A673 (cell line): ENCODE data around the gene SPATC1L. TPM values are rescaled to one million over a fixed set of nuclear protein-coding genes. Genes with fewer than 3 reads are reported as not detected.

Source experiments
- BruUV-seq: library from RNA; stranded (reverse); fragments of 400-500 nt; replicated peaks from 2 replicates; lab custom pipeline; 2021; lab: Mats Ljungman, UMichigan
- CTCF ChIA-PET: fragments of 300-600 bp; sonication (Branson Sonifier 250); formaldehyde crosslinking; loops from one replicate; lab custom pipeline; 2022; ENCODE audit warnings: antibody characterized with exemption; lab: Charles Lee
- POLR2A ChIA-PET: fragments of 300-600 bp; sonication (Branson Sonifier 250); formaldehyde crosslinking; loops from one replicate; lab custom pipeline; 2022; ENCODE audit warnings: antibody characterized with exemption; ENCODE audit not compliant: low non-redundant PET; lab: Charles Lee
- DNase-seq: peaks from one replicate; pipeline ENCODE4 v3.0.0-alpha.2; 2015; ENCODE audit warnings: low spot score
- H3K27ac ChIP-seq: fragments of 200-600 bp; sonication (generic); 2 replicates; pipeline ENCODE4 v1.5.1; 2016; ENCODE audit warnings: mixed run types, low read depth, mild to moderate bottlenecking, mixed read lengths, antibody characterized with exemption, low read length; ENCODE audit not compliant: poor library complexity, severe bottlenecking
- H3K27me3 ChIP-seq: fragments of 200-600 bp; sonication (generic); replicated peaks from 2 replicates; pipeline ENCODE4 v1.6.1; 2017; ENCODE audit warnings: mixed run types, low read depth, mild to moderate bottlenecking, mixed read lengths, antibody characterized with exemption, low read length; ENCODE audit not compliant: insufficient read depth, poor library complexity
- H3K36me3 ChIP-seq: fragments of 200-600 bp; sonication (generic); 2 replicates; pipeline ENCODE4 v1.6.1; 2016; ENCODE audit warnings: mixed run types, mild to moderate bottlenecking, mixed read lengths, antibody characterized with exemption, low read length; ENCODE audit not compliant: insufficient read depth, poor library complexity, severe bottlenecking
- H3K4me1 ChIP-seq: fragments of 200-600 bp; sonication (generic); 2 replicates; pipeline ENCODE4 v1.6.1; 2017; ENCODE audit warnings: mixed run types, mild to moderate bottlenecking, mixed read lengths, antibody characterized with exemption, low read length; ENCODE audit not compliant: insufficient read depth, poor library complexity, severe bottlenecking
- H3K4me3 ChIP-seq: fragments of 200-600 bp; sonication (generic); 2 replicates; pipeline ENCODE4 v1.5.1; 2016; ENCODE audit warnings: low read depth, mixed run types, mild to moderate bottlenecking, mixed read lengths, low read length; ENCODE audit not compliant: poor library complexity, severe bottlenecking
- H3K9me3 ChIP-seq: fragments of 200-600 bp; sonication (generic); 2 replicates; pipeline ENCODE4 v1.6.1; 2016; ENCODE audit warnings: mixed run types, low read depth, mild to moderate bottlenecking, mixed read lengths, antibody characterized with exemption, low read length; ENCODE audit not compliant: poor library complexity, severe bottlenecking
- EZH2 ChIP-seq: fragments of 200-600 bp; sonication (generic); IDR thresholded peaks from 2 replicates; pipeline ENCODE4 v1.6.1; 2017; ENCODE audit warnings: borderline replicate concordance, low read depth, mild to moderate bottlenecking, mixed read lengths, antibody characterized with exemption, low read length; ENCODE audit not compliant: poor library complexity, severe bottlenecking
- intact Hi-C: fragments of 100-400 bp; cut with micrococcal nuclease; formaldehyde crosslinking; loops from one replicate; pipeline ENCODE4 v1.10.0; 2022; ENCODE audit not compliant: unreplicated experiment
- total RNA-seq: library from RNA; stranded (reverse); gene quantifications from 2 replicates; pipeline ENCODE4 v1.2.3, GENCODE V29; 2021
- TF ChIP-seq, protein P1 (sequence below): fragments of 300-800, 200-600 bp; sonication (generic); conservative IDR thresholded peaks from 2 replicates; pipeline ENCODE4 v1.5.1; 2017; ENCODE audit warnings: low read depth, mild to moderate bottlenecking, antibody characterized with exemption, low read length, moderate library complexity, mixed read lengths

SPATC1L gene
- total RNA-seq, 1 experiment from 2014 or later: 30.9 TPM

GRCh38 chr21:46196733-46197132, 12.5 kb upstream of the SPATC1L start:
- H3K27me3 ChIP-seq: no peaks in the 10 kb centered on the region
- no peaks in the 10 kb centered on the region for H3K9me3 ChIP-seq
- TF ChIP-seq, protein P1, sequence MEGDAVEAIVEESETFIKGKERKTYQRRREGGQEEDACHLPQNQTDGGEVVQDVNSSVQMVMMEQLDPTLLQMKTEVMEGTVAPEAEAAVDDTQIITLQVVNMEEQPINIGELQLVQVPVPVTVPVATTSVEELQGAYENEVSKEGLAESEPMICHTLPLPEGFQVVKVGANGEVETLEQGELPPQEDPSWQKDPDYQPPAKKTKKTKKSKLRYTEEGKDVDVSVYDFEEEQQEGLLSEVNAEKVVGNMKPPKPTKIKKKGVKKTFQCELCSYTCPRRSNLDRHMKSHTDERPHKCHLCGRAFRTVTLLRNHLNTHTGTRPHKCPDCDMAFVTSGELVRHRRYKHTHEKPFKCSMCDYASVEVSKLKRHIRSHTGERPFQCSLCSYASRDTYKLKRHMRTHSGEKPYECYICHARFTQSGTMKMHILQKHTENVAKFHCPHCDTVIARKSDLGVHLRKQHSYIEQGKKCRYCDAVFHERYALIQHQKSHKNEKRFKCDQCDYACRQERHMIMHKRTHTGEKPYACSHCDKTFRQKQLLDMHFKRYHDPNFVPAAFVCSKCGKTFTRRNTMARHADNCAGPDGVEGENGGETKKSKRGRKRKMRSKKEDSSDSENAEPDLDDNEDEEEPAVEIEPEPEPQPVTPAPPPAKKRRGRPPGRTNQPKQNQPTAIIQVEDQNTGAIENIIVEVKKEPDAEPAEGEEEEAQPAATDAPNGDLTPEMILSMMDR: no peak
- no peak for TF ChIP-seq EZH2
- no TSS peak for BruUV-seq
- no peaks in the 10 kb centered on the region for H3K4me1 ChIP-seq
- no peak overlapping the region for H3K27ac ChIP-seq
- CTCF ChIA-PET: no interaction called here
- DNase-seq: no peak
- peaks cover 75% of the 10 kb centered on the region for H3K36me3 ChIP-seq
- POLR2A ChIA-PET: no interaction called here
- no peak overlapping the region for H3K4me3 ChIP-seq
- intact Hi-C loops: no loop called here

GRCh38 chr21:46195595-46196195, 11.4 kb upstream of the SPATC1L start:
- no peak overlapping the region for H3K4me3 ChIP-seq

DNA sequence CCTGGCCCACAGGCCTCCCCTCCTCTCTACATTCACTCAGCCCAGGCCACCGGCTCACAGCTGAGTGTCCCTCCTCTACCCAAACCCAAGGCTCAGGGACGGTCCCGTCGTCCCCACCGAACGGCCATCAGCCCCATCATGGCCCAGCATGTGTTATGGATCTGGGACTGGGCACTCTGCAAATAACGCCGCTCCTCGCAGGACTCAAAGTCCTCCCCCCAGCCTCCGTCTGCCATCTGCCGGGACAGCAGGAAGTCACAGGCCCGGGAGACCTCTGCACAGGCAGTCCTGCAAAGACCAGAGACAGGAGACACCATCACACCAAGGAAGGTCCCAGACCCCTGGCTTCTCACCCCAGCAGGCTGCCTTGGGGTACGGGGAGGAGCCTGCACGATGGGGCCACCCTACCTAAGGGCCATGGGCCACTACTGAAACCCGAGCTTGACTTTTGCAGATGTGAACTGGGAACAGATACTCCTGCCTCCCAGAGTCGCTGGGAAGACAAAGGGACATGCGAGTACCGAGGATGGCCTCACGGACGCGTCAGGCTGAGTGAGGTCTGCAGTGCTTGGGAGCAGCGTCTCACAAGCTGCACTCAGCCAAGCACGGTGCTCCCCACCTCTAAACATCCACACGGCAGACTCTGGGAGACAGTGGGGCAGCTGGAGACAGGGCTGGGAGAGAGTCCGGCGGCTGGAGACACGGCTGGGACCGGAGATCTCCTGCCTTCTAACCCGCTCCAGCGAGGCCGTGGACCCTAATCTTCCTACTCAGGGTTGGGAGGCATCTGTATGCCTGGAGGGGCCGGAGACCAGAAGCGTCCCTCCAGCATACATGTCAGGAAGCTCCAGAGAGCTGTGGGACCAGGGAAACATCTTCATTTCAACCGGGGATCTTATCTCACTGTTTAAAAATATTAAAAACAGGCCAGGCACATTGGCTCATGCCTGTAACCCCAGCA, 10.4 kb upstream of the SPATC1L start:
- CTCF ChIA-PET: no interaction called here
- H3K4me3 ChIP-seq: no peak overlapping the region
- no peaks in the 10 kb centered on the region for H3K9me3 ChIP-seq
- intact Hi-C loops: no loop called here
- POLR2A ChIA-PET: no interaction called here
- H3K27ac ChIP-seq: no peak overlapping the region
- no peaks in the 10 kb centered on the region for H3K4me1 ChIP-seq
- TF ChIP-seq, protein P1: no peak
- no peak for TF ChIP-seq EZH2
- peaks cover 72% of the 10 kb centered on the region for H3K36me3 ChIP-seq
- H3K27me3 ChIP-seq: no peaks in the 10 kb centered on the region
- no TSS peak for BruUV-seq
- no peak for DNase-seq

More at GRCh38 chr21:46195595-46196195, 11.4 kb upstream of the SPATC1L start:
- intact Hi-C loops: no loop called here
- CTCF ChIA-PET: no interaction called here
- Histone ChIP-seq H3K27me3 (no peaks in the 10 kb centered on the region), H3K4me1 (no peaks in the 10 kb centered on the region), H3K27ac (no peak overlapping the region), H3K9me3 (no peaks in the 10 kb centered on the region), H3K36me3 (peaks cover 81% of the 10 kb centered on the region)
- TF ChIP-seq, protein P1: no peak
- no peak for TF ChIP-seq EZH2
- BruUV-seq: no TSS peak
- POLR2A ChIA-PET: no interaction called here
- no peak for DNase-seq
